ENCODE data around the gene ZNF771.
A peak's percentile ranks its signal among the peaks of the same experiment; 100 is the strongest.

Gene ZNF771

DNA sequence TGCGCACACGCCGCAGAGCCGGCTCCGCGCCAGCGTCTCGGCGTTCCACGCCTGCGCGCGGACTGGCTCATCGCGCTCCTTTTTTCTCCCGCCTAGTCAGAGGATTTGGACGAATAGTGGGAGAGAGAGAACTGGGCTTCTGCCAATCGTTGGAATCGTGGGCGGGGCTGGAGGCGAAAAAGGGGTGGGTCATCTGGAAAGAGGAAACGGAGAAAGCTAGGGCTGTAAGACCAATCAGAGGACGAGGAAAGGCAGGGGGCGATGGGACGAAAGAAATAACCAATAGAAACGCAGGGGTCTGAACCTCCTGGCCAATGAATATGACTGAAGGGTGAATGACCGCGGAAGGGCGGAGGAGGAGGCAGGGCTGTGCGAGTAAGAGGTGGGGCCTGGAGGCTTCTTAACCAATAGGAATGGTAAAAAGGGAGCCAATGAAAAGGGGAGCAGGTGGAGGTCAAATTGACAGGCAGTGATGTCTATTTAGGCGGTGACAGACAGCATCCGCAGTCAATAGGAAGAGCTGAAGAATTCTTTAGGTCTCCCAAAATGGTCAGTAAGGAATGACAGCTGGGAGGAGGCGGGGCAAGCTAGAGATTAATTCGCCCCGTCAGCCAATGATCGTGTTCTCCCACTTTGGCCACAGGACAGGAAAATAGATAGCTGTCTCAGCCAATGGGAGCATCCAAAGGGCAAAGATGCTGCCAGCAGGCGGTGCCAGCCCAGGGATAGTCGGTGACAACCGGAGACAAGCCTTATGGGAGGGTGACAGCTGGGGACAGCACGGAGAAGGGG, 36.8 kb upstream of the ZNF771 start, which contains the start of gene TBC1D10B:
TSS of gene TBC1D10B (minus strand) at position 39 of the 792 bp plus-strand sequence. CDS start 311 bp downstream, outside the sequence.
- Histone ChIP-seq H3K9me3 (ENCODE audit: control insufficient read depth, low read length) (no peaks in the 10 kb centered on the region), H3K9ac (peak within 1 kb of the TSS; percentile 40), H3K4me2 (ENCODE audit: low read length) (peak within 1 kb of the TSS; percentile 92), H3K36me3 (ENCODE audit: control insufficient read depth, insufficient read depth, low read length) (no peaks in the 10 kb centered on the region), H2AFZ (peak within 1 kb of the TSS; percentile 77), H3K27me3 (ENCODE audit: control insufficient read depth, insufficient read depth, low read length) (no peaks in the 10 kb centered on the region), H3K27ac (peak within 1 kb of the TSS; percentile 85), H3K4me3 (ENCODE audit: low read depth, low read length) (peak within 1 kb of the TSS; percentile 83), H3K4me1 (peaks cover 15% of the 10 kb centered on the region), H3K79me2 (peaks cover 25% of the 10 kb centered on the region)
- TF ChIP-seq, protein P1, sequence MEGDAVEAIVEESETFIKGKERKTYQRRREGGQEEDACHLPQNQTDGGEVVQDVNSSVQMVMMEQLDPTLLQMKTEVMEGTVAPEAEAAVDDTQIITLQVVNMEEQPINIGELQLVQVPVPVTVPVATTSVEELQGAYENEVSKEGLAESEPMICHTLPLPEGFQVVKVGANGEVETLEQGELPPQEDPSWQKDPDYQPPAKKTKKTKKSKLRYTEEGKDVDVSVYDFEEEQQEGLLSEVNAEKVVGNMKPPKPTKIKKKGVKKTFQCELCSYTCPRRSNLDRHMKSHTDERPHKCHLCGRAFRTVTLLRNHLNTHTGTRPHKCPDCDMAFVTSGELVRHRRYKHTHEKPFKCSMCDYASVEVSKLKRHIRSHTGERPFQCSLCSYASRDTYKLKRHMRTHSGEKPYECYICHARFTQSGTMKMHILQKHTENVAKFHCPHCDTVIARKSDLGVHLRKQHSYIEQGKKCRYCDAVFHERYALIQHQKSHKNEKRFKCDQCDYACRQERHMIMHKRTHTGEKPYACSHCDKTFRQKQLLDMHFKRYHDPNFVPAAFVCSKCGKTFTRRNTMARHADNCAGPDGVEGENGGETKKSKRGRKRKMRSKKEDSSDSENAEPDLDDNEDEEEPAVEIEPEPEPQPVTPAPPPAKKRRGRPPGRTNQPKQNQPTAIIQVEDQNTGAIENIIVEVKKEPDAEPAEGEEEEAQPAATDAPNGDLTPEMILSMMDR (IDR thresholded peaks at IDR 0.05), result peak; percentile 48

DNA sequence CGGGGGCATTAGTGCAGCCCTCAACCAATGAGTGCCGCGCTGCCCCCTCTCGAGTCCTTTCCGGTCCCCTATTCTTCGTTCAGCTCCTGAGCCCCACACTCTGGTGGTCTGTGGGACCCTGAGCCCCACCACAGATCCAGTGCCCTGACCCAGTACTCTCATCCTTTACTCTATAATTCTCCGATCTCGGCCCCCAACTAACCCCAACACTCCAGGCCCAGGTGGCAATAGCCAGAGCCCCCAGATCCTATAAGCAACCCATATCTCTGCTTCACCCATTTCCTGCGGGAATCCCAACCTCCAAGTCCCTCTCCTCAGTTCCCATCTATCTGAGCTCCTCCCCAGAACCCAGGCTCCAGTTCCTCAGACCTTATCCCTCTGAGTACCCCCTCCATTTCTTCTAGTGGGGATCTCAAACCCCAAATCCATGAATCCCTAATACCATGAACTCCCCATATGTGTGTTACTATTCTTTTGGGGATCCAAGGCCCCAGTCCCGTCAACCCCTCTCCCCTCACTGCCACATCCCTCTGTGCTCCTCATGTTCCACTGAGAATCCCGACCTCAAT, 36.1 kb upstream of the ZNF771 start:
- H2AFZ ChIP-seq, result peak overlapping the region; percentile 77
- peak overlapping the region; percentile 60 for H3K4me3 ChIP-seq (ENCODE audit: low read depth, low read length)
- no peaks in the 10 kb centered on the region for H3K27me3 ChIP-seq (ENCODE audit: control insufficient read depth, insufficient read depth, low read length)
- peaks cover 25% of the 10 kb centered on the region for H3K79me2 ChIP-seq
- H3K4me1 ChIP-seq, result peaks cover 15% of the 10 kb centered on the region
- H3K9me3 ChIP-seq (ENCODE audit: control insufficient read depth, low read length), result no peaks in the 10 kb centered on the region
- no peaks in the 10 kb centered on the region for H3K36me3 ChIP-seq (ENCODE audit: control insufficient read depth, insufficient read depth, low read length)
- TF ChIP-seq, protein P1 (IDR thresholded peaks at IDR 0.05), result no peak
- peak overlapping the region; percentile 91 for H3K4me2 ChIP-seq (ENCODE audit: low read length)
- H3K27ac ChIP-seq, result peak overlapping the region; percentile 85
- H3K9ac ChIP-seq, result peak overlapping the region; percentile 16

DNA sequence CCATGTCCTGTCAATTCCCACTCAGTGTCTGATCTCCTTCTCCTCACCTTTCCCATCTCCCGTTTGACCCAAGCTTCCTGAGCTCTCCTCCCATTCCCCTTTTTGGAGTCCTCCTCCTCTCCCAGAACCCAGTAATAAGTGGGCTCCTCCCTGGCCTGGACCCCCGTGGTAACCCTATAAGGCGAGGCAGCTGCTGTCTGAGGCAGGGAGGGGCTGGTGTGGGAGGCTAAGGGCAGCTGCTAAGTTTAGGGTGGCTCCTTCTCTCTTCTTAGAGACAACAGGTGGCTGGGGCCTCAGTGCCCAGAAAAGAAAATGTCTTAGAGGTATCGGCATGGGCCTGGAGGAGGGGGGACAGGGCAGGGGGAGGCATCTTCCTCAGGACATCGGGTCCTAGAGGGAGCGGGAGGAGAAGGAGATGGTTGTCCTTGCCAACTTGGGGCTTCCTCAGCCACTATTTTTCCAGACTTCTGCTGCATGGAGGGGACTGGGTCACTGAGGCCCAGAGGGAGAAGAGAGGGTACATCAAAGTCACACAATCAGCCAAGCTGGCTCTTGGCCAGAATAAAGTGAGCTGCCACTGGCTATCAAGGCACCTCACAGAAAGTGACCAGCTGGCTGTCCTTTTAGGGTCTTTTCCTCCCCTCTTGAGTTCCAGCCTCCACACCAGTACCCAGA, 35.2 kb upstream of the ZNF771 start:
- Histone ChIP-seq H3K27ac (no peak overlapping the region), H3K27me3 (ENCODE audit: control insufficient read depth, insufficient read depth, low read length) (no peaks in the 10 kb centered on the region), H3K36me3 (ENCODE audit: control insufficient read depth, insufficient read depth, low read length) (no peaks in the 10 kb centered on the region), H3K4me3 (ENCODE audit: low read depth, low read length) (no peak overlapping the region), H3K9me3 (ENCODE audit: control insufficient read depth, low read length) (no peaks in the 10 kb centered on the region), H3K9ac (no peak overlapping the region), H3K4me2 (ENCODE audit: low read length) (no peak overlapping the region), H2AFZ (peak overlapping the region; percentile 77), H3K4me1 (peaks cover 16% of the 10 kb centered on the region), H3K79me2 (peaks cover 19% of the 10 kb centered on the region)
- TF ChIP-seq, protein P1 (IDR thresholded peaks at IDR 0.05), result no peak

DNA sequence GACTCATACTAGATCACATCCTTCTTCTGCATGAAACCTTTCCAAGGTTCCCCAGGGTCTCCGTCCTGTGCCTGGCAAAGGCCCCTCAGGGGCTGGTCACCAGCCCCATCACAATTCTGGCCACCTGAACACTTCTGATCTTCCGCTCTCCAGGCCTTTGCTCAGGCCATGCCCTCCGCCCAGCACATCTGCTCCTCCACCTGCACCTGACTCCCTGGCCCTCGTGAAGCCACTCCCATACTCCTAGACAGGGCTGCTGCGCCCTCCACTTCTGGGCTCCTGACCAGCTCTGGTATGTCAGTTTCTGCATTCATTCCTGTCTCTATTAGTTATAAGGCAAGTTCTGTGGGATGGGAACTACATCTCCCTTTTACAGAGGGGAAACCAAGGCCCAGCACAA, 34.7 kb upstream of the ZNF771 start:
- Histone ChIP-seq H3K9ac (no peak overlapping the region), H3K79me2 (peaks cover 19% of the 10 kb centered on the region), H3K27ac (no peak overlapping the region), H3K4me2 (ENCODE audit: low read length) (no peak overlapping the region), H3K36me3 (ENCODE audit: control insufficient read depth, insufficient read depth, low read length) (no peaks in the 10 kb centered on the region), H3K27me3 (ENCODE audit: control insufficient read depth, insufficient read depth, low read length) (no peaks in the 10 kb centered on the region), H3K9me3 (ENCODE audit: control insufficient read depth, low read length) (no peaks in the 10 kb centered on the region), H2AFZ (no peak overlapping the region), H3K4me3 (ENCODE audit: low read depth, low read length) (no peak overlapping the region), H3K4me1 (peaks cover 19% of the 10 kb centered on the region)
- TF ChIP-seq, protein P1 (IDR thresholded peaks at IDR 0.05), result no peak

Data from parathyroid adenoma (tissue), 2 donors.